HG03378 (cell line): ENCODE data around the gene KCNA5.

Experiments
- ATAC-seq: cut with Tn5 transposase; IDR thresholded peaks from one replicate; pipeline ENCODE4 v1.9.1; 2021; ENCODE audit warnings: mild to moderate bottlenecking, moderate library complexity; ENCODE audit not compliant: unreplicated experiment

The KCNA5 gene

GRCh38 chr12:5043589-5044419 is at the start of gene KCNA5:
Gene KCNA5, plus strand, starts transcription at chr12:5043879. Its CDS starts 269 bp downstream, at chr12:5044148.
- no peak for ATAC-seq

GRCh38 chr12:4994622-4995021 is 49.1 kb upstream of the KCNA5 start:
- ATAC-seq, result no peak

- no peak for ATAC-seq
Observed at GRCh38 chr12:4996714-4997113, 47.0 kb upstream of the KCNA5 start.

- no peak for ATAC-seq
Observed at GRCh38 chr12:4997939-4998338, 45.7 kb upstream of the KCNA5 start.

- no peak for ATAC-seq
Observed at GRCh38 chr12:5000204-5000603, 43.5 kb upstream of the KCNA5 start.

- no peak for ATAC-seq
Observed at GRCh38 chr12:5000658-5001385, 42.9 kb upstream of the KCNA5 start.

GRCh38 chr12:5003025-5003666 is 40.5 kb upstream of the KCNA5 start:
- ATAC-seq, result no peak

GRCh38 chr12:5008661-5009060 is 35.0 kb upstream of the KCNA5 start:
- ATAC-seq, result no peak

- no peak for ATAC-seq
Observed at GRCh38 chr12:5010151-5010550, 33.5 kb upstream of the KCNA5 start.

- ATAC-seq, result no peak
Observed at GRCh38 chr12:5012337-5012736, 31.3 kb upstream of the KCNA5 start.

GRCh38 chr12:5013266-5013730 is 30.4 kb upstream of the KCNA5 start:
- ATAC-seq, result no peak

- ATAC-seq, result no peak
Observed at GRCh38 chr12:5014269-5014668, 29.4 kb upstream of the KCNA5 start.

GRCh38 chr12:5015711-5016492 is 27.8 kb upstream of the KCNA5 start:
- ATAC-seq, result no peak

GRCh38 chr12:5016526-5016925 is 27.2 kb upstream of the KCNA5 start:
- ATAC-seq, result no peak

GRCh38 chr12:5017638-5018348 is 25.9 kb upstream of the KCNA5 start:
- no peak for ATAC-seq

- no peak for ATAC-seq
Observed at GRCh38 chr12:5018677-5019076, 25.0 kb upstream of the KCNA5 start.

- no peak for ATAC-seq
Observed at GRCh38 chr12:5022025-5022424, 21.7 kb upstream of the KCNA5 start.

- no peak for ATAC-seq
Observed at GRCh38 chr12:5022465-5023061, 21.1 kb upstream of the KCNA5 start.

GRCh38 chr12:5023842-5024241 is 19.8 kb upstream of the KCNA5 start:
- no peak for ATAC-seq
